Testis (tissue), 2 donors: ENCODE data around the gene AARS2.

Experiments
- POLR2A ChIP-seq: fragments of 450-650 bp; IDR thresholded peaks from one replicate; pipeline ENCODE4 v1.6.1; 2017; ENCODE audit warnings: antibody characterized with exemption, mild to moderate bottlenecking, moderate library complexity
- TF ChIP-seq, protein P1 (sequence below), 3 experiments: fragments of 450-650 bp in 2 of 3; fragments of 200-600 bp in 1 of 3; sonication (generic) in 1 of 3; IDR thresholded peaks; one replicate each; pipeline ENCODE4 v1.5.1; 2016 to 2019; ENCODE audit warnings: antibody characterized with exemption in 3 of 3, mild to moderate bottlenecking in 2 of 3, moderate library complexity in 1 of 3

- TF ChIP-seq POLR2A: no peak
- TF ChIP-seq, protein P1, sequence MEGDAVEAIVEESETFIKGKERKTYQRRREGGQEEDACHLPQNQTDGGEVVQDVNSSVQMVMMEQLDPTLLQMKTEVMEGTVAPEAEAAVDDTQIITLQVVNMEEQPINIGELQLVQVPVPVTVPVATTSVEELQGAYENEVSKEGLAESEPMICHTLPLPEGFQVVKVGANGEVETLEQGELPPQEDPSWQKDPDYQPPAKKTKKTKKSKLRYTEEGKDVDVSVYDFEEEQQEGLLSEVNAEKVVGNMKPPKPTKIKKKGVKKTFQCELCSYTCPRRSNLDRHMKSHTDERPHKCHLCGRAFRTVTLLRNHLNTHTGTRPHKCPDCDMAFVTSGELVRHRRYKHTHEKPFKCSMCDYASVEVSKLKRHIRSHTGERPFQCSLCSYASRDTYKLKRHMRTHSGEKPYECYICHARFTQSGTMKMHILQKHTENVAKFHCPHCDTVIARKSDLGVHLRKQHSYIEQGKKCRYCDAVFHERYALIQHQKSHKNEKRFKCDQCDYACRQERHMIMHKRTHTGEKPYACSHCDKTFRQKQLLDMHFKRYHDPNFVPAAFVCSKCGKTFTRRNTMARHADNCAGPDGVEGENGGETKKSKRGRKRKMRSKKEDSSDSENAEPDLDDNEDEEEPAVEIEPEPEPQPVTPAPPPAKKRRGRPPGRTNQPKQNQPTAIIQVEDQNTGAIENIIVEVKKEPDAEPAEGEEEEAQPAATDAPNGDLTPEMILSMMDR (IDR thresholded peaks at IDR 0.05): no peak
Measured at GRCh38 chr6:44353336-44353735, 40.2 kb upstream of the AARS2 start.
